Left forelimb (tissue), 1 donor: Measurements from ENCODE around the gene SOX8.
"Not testable (repeated sequence)": the region's sequence is repeated elsewhere in the genome, so short reads cannot be mapped to it uniquely, and the experiment has no call there.

Source experiments
- DNase-seq: peaks from one replicate; pipeline ENCODE4 v3.0.0-alpha.2; 2018; ENCODE audit warnings: low spot score

The SOX8 gene

DNA sequence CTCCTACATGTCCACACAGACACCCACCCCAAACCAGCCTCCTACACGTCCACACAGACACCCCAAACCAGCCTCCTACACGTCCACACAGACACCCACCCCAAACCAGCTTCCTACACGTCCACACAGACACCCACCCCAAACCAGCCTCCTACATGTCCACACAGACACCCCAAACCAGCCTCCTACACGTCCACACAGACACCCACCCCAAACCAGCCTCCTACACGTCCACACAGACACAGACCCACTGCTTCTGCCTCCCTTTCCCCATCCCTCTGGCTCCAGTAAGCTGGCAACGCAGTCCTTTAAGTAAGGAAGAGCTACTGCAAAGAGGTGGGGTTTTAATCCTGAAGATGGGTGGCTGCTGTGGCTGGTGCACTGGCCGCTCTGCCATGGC, 27.8 kb upstream of the SOX8 start:
- not testable (repeated sequence) for DNase-seq

- not testable (repeated sequence) for DNase-seq
Observed at GRCh38 chr16:955766-956165, 25.8 kb upstream of the SOX8 start.

DNA sequence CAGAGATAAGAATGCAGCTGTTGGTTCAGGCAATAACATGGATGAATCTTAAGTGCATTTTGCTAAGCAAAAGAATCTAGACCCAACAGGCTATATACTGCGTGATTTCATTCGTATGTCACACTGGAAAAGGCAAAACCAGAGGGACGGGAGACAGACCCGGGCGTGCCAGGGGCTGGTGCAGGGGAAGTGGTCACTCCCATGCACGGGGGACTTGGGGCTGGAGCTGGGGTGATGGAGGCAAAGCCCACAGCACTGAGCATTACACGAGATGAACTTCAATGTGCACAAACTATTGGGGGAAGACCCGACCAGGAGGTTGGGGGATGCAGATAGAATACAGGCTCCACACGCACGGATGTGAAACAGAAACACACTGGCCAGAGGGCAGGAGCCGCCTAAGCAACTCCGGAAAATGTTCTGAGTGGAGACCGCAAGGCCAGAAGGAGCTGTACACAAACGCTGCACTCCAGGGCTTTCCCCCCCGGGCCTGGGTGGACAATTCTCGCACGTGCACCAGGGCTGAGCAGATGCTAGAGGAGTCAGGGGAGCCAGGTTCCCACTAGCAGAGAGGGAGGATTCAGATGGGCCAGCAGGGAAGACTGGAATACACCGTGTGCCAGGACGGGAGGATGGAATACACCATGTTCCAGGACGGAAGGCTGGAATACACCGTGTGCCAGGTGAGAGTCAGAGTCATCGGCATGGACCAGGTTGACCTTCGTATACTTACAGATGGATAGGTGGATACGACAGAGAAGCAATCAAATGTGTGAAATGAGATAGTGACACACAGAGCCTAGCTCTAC, 22.1 kb upstream of the SOX8 start:
- DNase-seq = no peak

- DNase-seq = no peak
Observed at GRCh38 chr16:962366-962765, 19.2 kb upstream of the SOX8 start.

GRCh38 chr16:962901-963814, 18.4 kb upstream of the SOX8 start:
- DNase-seq = no peak

- no peak for DNase-seq
Observed at GRCh38 chr16:963913-964312, 17.7 kb upstream of the SOX8 start.

DNA sequence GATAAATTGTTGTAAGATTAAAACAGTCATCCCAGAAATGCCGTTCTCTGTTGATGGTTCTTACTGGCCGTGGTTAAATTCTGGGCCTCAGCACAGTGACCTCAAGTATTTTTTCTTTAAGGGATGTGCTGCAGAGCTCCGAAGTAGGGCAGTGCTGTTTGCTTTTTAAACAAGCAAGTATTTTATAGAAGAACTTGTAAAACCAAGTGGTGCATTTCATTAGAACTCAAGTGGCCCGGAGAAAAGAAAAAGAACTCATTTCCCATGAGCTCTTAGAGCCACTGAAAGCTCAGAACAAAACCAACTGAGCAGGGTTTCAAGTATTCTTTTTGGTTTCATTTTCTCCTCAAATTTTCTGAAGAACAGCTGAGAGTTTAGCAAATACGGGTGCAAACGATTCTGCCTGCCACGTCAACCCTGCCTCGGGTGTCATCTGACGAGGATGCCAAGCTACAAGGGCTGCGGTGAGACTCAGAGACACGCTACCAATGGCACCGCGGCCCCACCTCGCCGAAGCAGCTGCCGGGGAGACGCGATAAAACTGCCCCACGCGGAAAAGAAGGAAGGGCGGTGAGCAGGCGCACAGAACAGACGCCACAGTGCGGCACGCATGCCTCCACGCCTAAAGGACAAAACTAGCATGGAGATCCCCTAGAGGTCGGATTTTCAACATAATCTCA, 17.1 kb upstream of the SOX8 start:
- DNase-seq = no peak

DNA sequence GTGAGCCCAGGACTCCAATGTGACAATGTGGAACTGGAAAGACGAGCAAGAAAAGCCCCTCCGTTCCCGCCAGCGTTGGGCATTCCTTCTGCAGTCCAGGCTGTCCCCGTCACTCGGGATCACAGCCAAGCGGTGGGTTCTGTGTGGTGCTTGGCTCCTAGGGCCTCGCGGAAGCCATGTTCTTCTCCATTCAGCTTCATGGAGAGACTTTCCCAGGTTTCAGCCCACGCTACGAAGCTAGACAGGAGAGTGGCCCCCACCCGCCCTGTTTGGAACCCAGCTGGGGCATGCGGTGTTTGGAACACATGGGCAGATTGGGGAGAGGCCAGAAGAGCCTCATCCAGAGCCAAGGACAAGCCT, 16.6 kb upstream of the SOX8 start:
- DNase-seq = no peak

- no peak for DNase-seq
Observed at GRCh38 chr16:965487-965886, 16.1 kb upstream of the SOX8 start.

DNA sequence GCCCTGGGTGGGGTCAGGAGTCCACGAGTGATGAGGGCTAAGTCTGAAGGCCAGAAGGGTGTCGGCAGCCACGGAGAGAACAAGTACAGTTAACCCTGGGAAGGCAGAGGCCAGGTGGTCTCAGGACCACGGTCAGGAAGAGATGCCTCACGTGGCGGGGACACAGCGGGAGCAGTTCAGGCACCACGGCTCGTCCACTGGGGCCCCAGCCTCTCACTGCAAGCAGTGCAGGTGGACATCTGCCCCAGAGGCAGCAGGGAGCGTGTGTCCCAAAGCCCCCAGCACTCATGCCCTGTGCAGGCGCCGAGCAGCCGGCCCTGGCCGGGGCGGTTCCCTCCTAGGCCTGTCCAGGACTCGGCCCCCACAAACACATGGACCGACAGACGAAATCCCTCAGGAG, 15.5 kb upstream of the SOX8 start:
- DNase-seq = no peak

DNA sequence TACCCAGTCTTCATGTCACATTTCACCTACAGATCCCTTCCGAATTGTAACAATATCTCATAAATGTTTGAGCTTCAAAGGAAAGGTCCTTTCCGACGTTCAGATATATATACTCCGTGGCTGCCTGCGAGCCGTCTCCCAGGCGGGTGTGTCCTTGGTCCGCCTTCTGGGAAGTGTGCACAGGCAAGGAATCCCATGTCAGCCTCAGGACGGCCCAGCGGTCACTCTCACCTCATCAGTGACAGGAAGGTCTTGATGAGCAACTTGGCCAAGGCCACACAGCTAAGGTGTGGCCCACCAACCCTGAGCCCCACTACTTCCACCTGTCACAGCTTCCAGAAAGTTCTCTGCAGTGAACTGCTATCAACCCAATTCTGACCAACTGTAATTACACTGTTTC, 15.1 kb upstream of the SOX8 start:
- no peak for DNase-seq

DNA sequence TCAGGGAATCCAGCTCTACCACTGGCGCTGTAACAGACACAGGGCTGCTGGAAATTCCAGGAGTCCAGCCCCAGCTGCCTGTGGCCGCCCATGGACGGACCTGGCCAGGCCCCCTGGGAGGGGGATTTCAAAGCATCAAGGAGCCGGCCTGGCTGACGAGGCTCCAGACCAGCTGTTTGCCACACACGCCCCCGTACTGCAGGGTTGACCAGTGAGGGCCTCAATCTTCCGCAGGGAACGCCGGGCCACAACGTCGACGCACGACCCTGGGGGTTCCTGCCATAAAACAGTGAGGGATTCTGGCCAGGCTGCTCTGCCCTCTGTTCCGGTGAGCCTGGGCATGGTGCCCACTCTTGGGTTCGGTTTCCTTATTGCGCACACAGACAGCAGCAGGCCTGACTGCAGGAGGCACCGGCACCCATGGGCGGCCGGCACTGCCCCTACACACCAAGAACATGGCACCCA, 14.5 kb upstream of the SOX8 start:
- DNase-seq = peak; percentile 61

GRCh38 chr16:967546-968295, 13.8 kb upstream of the SOX8 start:
- peak; percentile 50 for DNase-seq

GRCh38 chr16:968620-969019, 12.9 kb upstream of the SOX8 start:
- DNase-seq = no peak

DNA sequence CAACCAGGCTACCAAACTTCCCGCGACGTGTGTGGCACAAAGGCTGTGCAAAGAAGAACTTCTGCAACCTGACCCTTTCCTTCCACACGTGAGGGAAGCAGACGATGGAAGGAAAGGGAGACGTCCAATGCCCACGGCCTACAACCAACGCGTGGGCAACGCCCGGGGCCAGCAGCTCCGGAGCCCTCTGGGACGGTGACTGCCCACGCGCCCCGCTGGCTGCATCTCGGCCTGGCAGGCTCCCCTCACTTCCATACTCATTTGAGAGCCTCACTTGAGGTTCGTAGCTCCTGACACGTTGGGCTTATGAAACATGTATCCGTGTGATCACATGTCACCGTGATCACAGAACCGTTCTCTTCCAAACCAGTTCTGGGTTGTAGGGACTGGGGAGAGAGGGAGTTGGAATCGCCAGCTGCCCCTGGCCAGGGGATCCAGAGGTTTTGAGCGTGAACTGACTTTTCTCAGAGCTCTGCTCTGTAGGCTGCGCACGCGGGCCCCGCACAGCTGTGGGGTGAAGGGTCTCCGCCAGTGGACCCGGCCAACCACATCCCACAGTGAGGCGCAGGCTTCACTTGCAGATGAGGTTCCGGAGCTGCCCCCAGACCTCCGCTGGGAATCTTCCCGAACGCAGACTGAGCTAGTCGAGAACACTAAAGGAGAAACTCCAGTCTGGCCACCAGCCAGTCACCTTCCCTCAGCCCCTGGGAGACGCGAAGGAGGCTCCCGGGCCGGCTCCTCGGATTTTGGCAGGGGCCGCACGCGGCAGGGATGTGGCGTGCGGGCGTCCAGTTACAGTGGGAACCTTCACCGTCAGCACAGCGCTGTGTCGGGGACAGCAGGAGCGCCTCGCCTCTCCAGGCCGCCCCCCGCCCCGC, 11.8 kb upstream of the SOX8 start:
- no peak for DNase-seq

- DNase-seq = no peak
Observed at GRCh38 chr16:970386-970765, 11.2 kb upstream of the SOX8 start.

DNA sequence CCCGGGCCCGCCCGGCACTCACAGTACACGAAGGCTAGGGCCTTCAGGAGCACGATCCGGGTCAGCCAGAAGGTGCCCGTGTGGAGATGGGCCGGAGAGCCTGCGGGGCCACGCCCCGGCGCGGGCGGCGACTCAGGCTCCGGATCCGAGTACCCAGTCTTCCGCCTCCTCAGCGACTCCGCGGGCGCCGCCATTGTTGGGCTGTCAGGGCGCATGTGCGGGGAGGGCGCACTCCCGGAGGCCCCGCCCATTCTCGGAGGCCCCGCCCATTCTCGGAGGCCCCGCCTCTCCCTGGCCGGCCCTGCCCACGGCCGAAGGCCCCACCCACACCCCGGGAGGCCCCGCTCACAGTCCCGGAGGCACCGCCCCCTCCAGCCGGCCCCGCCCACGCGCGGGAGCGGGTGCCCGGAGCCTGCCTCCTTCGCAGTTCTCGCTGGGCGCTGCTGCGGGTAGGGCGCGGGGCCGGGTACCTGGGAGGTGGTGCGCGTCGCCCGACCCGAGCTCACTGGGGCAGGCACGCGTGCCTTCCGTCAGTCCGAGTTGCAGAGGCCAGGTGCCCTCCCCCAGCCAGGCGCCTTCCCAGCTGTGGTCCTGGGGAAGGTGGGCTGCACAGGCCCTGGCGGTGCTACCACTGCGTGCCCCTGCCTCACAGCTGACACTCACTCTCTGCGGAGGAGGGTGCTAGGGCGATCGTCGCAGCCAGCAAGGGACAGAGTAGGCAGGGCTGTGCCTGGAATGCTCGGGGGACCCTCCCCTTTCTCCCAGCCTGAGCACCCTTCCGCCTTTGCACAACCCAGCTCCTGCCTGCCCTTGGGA, 10.6 kb upstream of the SOX8 start, which contains the start of gene LMF1:
LMF1 (minus strand) TSS at position 219 of the 816 bp plus-strand sequence; CDS start at position 215, 4 bp downstream.
- peak; percentile 98 for DNase-seq

DNA sequence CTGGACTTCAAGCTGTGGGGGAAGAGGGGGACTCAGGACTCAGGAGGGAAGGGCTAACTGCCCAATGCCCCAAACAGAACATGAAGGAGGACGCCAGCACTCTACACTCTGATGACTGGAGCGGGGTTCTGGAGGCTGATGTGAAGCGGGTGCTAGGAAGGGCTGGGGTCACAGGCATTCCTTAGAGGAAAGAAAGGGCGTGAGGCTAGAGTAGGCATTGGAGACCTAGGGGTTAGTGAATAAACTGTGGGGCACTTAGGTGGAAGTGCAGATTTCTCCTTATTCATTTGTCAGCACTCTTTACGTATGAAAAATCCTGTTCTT, 10.0 kb upstream of the SOX8 start:
- no peak for DNase-seq

DNA sequence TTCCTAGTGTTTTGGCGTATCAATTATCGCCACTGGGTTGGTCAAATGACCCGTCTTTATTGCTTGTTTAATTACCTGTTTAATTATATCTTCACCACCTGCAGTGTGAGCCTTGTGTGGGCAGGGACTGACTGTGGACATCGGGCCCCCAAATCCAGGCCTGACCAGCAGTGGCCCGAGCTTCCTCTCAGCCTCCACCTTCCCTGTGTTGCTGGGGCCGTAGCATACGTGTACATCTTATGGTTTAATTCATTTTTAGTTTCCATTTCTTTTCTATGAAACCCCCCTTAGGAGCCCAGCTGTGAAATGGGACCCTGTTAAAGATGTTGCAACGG, 9.6 kb upstream of the SOX8 start:
- no peak for DNase-seq
